H9 (cell line): ENCODE data around the gene TAS2R13. TPM values are rescaled to one million over a fixed set of nuclear protein-coding genes. Genes with fewer than 3 reads are reported as not detected.

Source experiments
- DNase-seq: peaks from one replicate; pipeline ENCODE4 v3.0.0-alpha.2; 2017
- H2AFZ ChIP-seq: one replicate; pipeline ENCODE4 v1.6.1; 2013; ENCODE audit warnings: mild to moderate bottlenecking, low read length, control low read depth, moderate library complexity
- H2AK5ac ChIP-seq: 2 replicates; pipeline ENCODE4 v1.6.1; 2013; ENCODE audit warnings: low read length, control low read depth, mixed read lengths; ENCODE audit not compliant: insufficient read length
- H2BK120ac ChIP-seq: one replicate; pipeline ENCODE4 v1.6.1; 2013; ENCODE audit warnings: low read depth, mild to moderate bottlenecking, low read length, control low read depth, inconsistent platforms; ENCODE audit not compliant: poor library complexity, severe bottlenecking
- H2BK12ac ChIP-seq: 2 replicates; pipeline ENCODE4 v1.6.1; 2013; ENCODE audit warnings: low read length, control low read depth, mixed read lengths, low read depth; ENCODE audit not compliant: insufficient read length
- H2BK15ac ChIP-seq: 2 replicates; pipeline ENCODE4 v1.6.1; 2013; ENCODE audit warnings: low read depth, low read length, control low read depth
- H2BK20ac ChIP-seq: one replicate; pipeline ENCODE4 v1.6.1; 2013; ENCODE audit warnings: low read depth, mild to moderate bottlenecking, low read length, control low read depth, inconsistent platforms; ENCODE audit not compliant: poor library complexity, severe bottlenecking
- H2BK5ac ChIP-seq: 2 replicates; pipeline ENCODE4 v1.6.1; 2013; ENCODE audit warnings: low read length, control low read depth, mixed read lengths; ENCODE audit not compliant: insufficient read length
- H3K14ac ChIP-seq: 2 replicates; pipeline ENCODE4 v1.6.1; 2013; ENCODE audit warnings: low read length, control low read depth; ENCODE audit not compliant: insufficient read depth
- H3K18ac ChIP-seq: 2 replicates; pipeline ENCODE4 v1.6.1; 2013; ENCODE audit warnings: low read depth, mild to moderate bottlenecking, mixed read lengths, low read length, control low read depth; ENCODE audit not compliant: insufficient read length
- H3K23ac ChIP-seq: 2 replicates; pipeline ENCODE4 v1.6.1; 2013; ENCODE audit warnings: low read length, control low read depth, mixed read lengths, low read depth; ENCODE audit not compliant: insufficient read length
- H3K23me2 ChIP-seq: 2 replicates; pipeline ENCODE4 v1.6.1; 2013; ENCODE audit warnings: low read depth, mild to moderate bottlenecking, mixed read lengths, low read length, control low read depth; ENCODE audit not compliant: insufficient read length, poor library complexity, severe bottlenecking
- H3K27ac ChIP-seq: 2 replicates; pipeline ENCODE4 v1.5.1; 2013; ENCODE audit warnings: low read length, control low read depth, mixed read lengths, low read depth; ENCODE audit not compliant: insufficient read length
- H3K27me3 ChIP-seq: 2 replicates; pipeline ENCODE4 v1.6.1; 2013; ENCODE audit warnings: low read length, control low read depth, inconsistent platforms; ENCODE audit not compliant: insufficient read depth
- H3K4ac ChIP-seq: 2 replicates; pipeline ENCODE4 v1.6.1; 2013; ENCODE audit warnings: low read depth, mild to moderate bottlenecking, control low read depth, inconsistent platforms, low read length, moderate library complexity
- H3K4me1 ChIP-seq: 2 replicates; pipeline ENCODE4 v1.6.1; 2013; ENCODE audit warnings: low read length, control low read depth, inconsistent platforms; ENCODE audit not compliant: insufficient read depth
- H3K4me2 ChIP-seq: 2 replicates; pipeline ENCODE4 v1.6.1; 2013; ENCODE audit warnings: low read length, control low read depth, mixed read lengths; ENCODE audit not compliant: insufficient read length, insufficient read depth
- H3K56ac ChIP-seq: 2 replicates; pipeline ENCODE4 v1.6.1; 2013; ENCODE audit warnings: low read depth, mild to moderate bottlenecking, mixed read lengths, low read length, control low read depth; ENCODE audit not compliant: insufficient read length
- H3K79me1 ChIP-seq: 2 replicates; pipeline ENCODE4 v1.6.1; 2013; ENCODE audit warnings: low read depth, mild to moderate bottlenecking, moderate library complexity, low read length, control low read depth, inconsistent platforms; ENCODE audit not compliant: insufficient read depth, poor library complexity, severe bottlenecking
- H3K79me2 ChIP-seq: 2 replicates; pipeline ENCODE4 v1.6.1; 2013; ENCODE audit warnings: low read length, control low read depth, inconsistent platforms; ENCODE audit not compliant: insufficient read depth
- H3K9ac ChIP-seq: 2 replicates; pipeline ENCODE4 v1.6.1; 2013; ENCODE audit warnings: low read length, control low read depth, mixed read lengths; ENCODE audit not compliant: insufficient read length; ENCODE audit errors: extremely low read depth
- H3K9me3 ChIP-seq: one replicate; pipeline ENCODE4 v1.6.1; 2013; ENCODE audit warnings: low read depth, low read length, inconsistent platforms; ENCODE audit not compliant: control insufficient read depth
- H3T11ph ChIP-seq: one replicate; pipeline ENCODE4 v1.6.1; 2013; ENCODE audit warnings: mild to moderate bottlenecking, low read length, control low read depth, inconsistent platforms
- H4K20me1 ChIP-seq: one replicate; pipeline ENCODE4 v1.6.1; 2013; ENCODE audit not compliant: control insufficient read depth, insufficient read length, insufficient read depth
- H4K5ac ChIP-seq: 2 replicates; pipeline ENCODE4 v1.6.1; 2013; ENCODE audit warnings: low read depth, mild to moderate bottlenecking, mixed read lengths, low read length, control low read depth; ENCODE audit not compliant: insufficient read length
- H4K8ac ChIP-seq: replicated peaks from 2 replicates; pipeline ENCODE4 v1.6.1; 2013; ENCODE audit warnings: low read length, control low read depth, mixed read lengths, low read depth; ENCODE audit not compliant: insufficient read length
- H4K91ac ChIP-seq: 2 replicates; pipeline ENCODE4 v1.6.1; 2013; ENCODE audit warnings: low read depth, mild to moderate bottlenecking, moderate library complexity, mixed read lengths, low read length, control low read depth; ENCODE audit not compliant: insufficient read length
- H3K27ac Mint-ChIP-seq, 3 experiments: 2 replicates in 2 of 3; 3 replicates in 1 of 3; pipeline ENCODE4 v1.8.0; 2020 to 2021; ENCODE audit warnings: mixed read lengths in 3 of 3, mild to moderate bottlenecking in 1 of 3, moderate library complexity in 1 of 3
- H3K27me3 Mint-ChIP-seq: 2 replicates; pipeline ENCODE4 v1.8.0; 2021; ENCODE audit warnings: low read depth, mild to moderate bottlenecking, moderate library complexity, mixed read lengths
- H3K36me3 Mint-ChIP-seq, 3 experiments: 2 replicates in 2 of 3; 3 replicates in 1 of 3; pipeline ENCODE4 v1.8.0; 2020 to 2021; ENCODE audit warnings: low read depth in 3 of 3, mixed read lengths in 3 of 3; ENCODE audit not compliant: insufficient read depth in 1 of 3
- H3K4me1 Mint-ChIP-seq, 2 experiments: 2 replicates each; pipeline ENCODE4 v1.8.0; 2020; ENCODE audit warnings: mixed read lengths in 2 of 2
- H3K4me3 Mint-ChIP-seq, 2 experiments: 2 replicates in 1 of 2; 3 replicates in 1 of 2; pipeline ENCODE4 v1.8.0; 2020 to 2021; ENCODE audit warnings: mild to moderate bottlenecking in 2 of 2, mixed read lengths in 2 of 2, moderate library complexity in 1 of 2
- H3K9me3 Mint-ChIP-seq, 2 experiments: 2 replicates in 1 of 2; 3 replicates in 1 of 2; pipeline ENCODE4 v1.8.0; 2020; ENCODE audit warnings: mild to moderate bottlenecking in 2 of 2, mixed read lengths in 2 of 2, moderate library complexity in 1 of 2
- CTCF ChIP-seq: fragments of 200-600 bp; sonication (generic); conservative IDR thresholded peaks from 3 replicates; pipeline ENCODE4 v1.8.0; 2021; ENCODE audit warnings: antibody characterized with exemption, mild to moderate bottlenecking
- WGBS: extraction: QIAGEN DNeasy Blood & Tissue Kit; methylation state at CpG from one replicate; pipeline ENCODE4 v1.1.7; 2013; ENCODE audit warnings: missing lambda C conversion rate, low lambda C conversion rate, mixed read lengths; ENCODE audit not compliant: insufficient read length; ENCODE audit errors: extremely low coverage; 5-methylcytosine and 5-hydroxymethylcytosine counted together
- total RNA-seq: library from RNA; stranded (reverse); gene quantifications from 2 replicates; pipeline ENCODE4 v1.2.1, GENCODE V29; 2021

Gene TAS2R13
- total RNA-seq, 1 experiment from 2014 or later, result 0.50 TPM

DNA sequence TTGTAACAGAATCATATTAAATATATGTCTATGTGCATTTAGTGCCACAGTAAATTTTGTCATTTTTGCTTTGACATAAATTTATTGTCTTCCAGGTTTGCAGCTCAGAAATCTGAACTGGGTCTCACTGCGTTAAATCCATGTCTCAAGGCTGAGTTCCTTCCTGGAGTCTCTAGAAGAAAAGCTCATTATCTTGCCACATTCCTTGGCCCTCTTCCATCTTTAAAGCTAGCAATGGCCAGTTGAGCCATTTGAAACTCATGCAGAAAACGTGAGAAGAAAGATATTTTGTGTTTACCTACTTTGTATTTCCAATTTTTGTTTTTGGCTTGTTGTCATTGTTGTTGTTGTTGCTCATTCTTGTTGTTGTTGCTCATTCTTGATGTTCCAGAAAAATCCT, 36.0 kb downstream of the TAS2R13 start:
- DNase-seq, result no peak
- Histone ChIP-seq H4K20me1 (no peaks in the 10 kb centered on the region), H2AK5ac (no peak overlapping the region), H3K18ac (no peak overlapping the region), H3K23me2 (no peaks in the 10 kb centered on the region), H3K79me1 (no peaks in the 10 kb centered on the region), H4K8ac (no peak overlapping the region), H3K23ac (no peak overlapping the region), H4K91ac (no peak overlapping the region), H3K27me3 (no peaks in the 10 kb centered on the region), H3K9me3 (no peaks in the 10 kb centered on the region), H2BK120ac (no peak overlapping the region), H2BK5ac (no peak overlapping the region), H3K4me2 (no peak overlapping the region), H2AFZ (no peak overlapping the region), H3T11ph (no peak overlapping the region), H3K27ac (no peak overlapping the region), H3K4ac (no peak overlapping the region), H3K79me2 (no peaks in the 10 kb centered on the region), H4K5ac (no peak overlapping the region), H3K4me1 (no peaks in the 10 kb centered on the region), H2BK15ac (no peak overlapping the region), H2BK12ac (no peak overlapping the region), H3K14ac (no peak overlapping the region), H2BK20ac (no peak overlapping the region), H3K9ac (no peak overlapping the region), H3K56ac (no peak overlapping the region)
- peaks cover 5 to 16% (median 6%) of the 10 kb centered on the region in 3 experiments; a peak in 5 of 7 replicates for H3K36me3 Mint-ChIP-seq
- no CpG with 5 or more reads among the region's 2 CpGs for WGBS
- no peaks in the 10 kb centered on the region for H3K27me3 Mint-ChIP-seq
- H3K27ac Mint-ChIP-seq, result no peak overlapping the region; a peak in 1 of 7 replicates
- no peak overlapping the region for H3K4me3 Mint-ChIP-seq
- no peak for TF ChIP-seq CTCF
- no peaks in the 10 kb centered on the region for H3K9me3 Mint-ChIP-seq
- H3K4me1 Mint-ChIP-seq, result no peaks in the 10 kb centered on the region
